CD8-positive, alpha-beta memory T cell (primary cell): ENCODE results near the gene PROSER1. TPM values are rescaled to one million over a fixed set of nuclear protein-coding genes. Genes with fewer than 3 reads are reported as not detected.

Source experiments
- CTCF ChIA-PET: fragments of 350-600 bp; sonication (Branson Sonifier 250); formaldehyde crosslinking; loops from one replicate; lab custom pipeline; 2021; ENCODE audit warnings: antibody characterized with exemption; lab: Charles Lee
- POLR2A ChIA-PET: fragments of 350-600 bp; sonication (Branson Sonifier 250); formaldehyde crosslinking; loops from one replicate; lab custom pipeline; 2021; ENCODE audit warnings: antibody characterized with exemption; lab: Charles Lee
- DNase-seq, 5 donors: peaks; one replicate each; pipeline versions ENCODE4 v3.0.0 to v3.0.0-alpha.2; 2020 to 2022; ENCODE audit warnings: mixed read lengths in 1 of 5
- H3K27ac ChIP-seq: one replicate; pipeline ENCODE4 v1.7.0; 2013; ENCODE audit warnings: low read depth, mild to moderate bottlenecking, low read length, moderate library complexity
- H3K27me3 ChIP-seq: 2 replicates; pipeline ENCODE4 v1.7.0; 2013; ENCODE audit warnings: low read length, mild to moderate bottlenecking; ENCODE audit not compliant: insufficient read depth, poor library complexity, severe bottlenecking
- H3K36me3 ChIP-seq: 2 replicates; pipeline ENCODE4 v1.7.0; 2013; ENCODE audit warnings: mild to moderate bottlenecking, low read length, moderate library complexity; ENCODE audit not compliant: insufficient read depth
- H3K4me1 ChIP-seq: 2 replicates; pipeline ENCODE4 v1.7.0; 2013; ENCODE audit warnings: mild to moderate bottlenecking, low read length, moderate library complexity; ENCODE audit not compliant: insufficient read depth
- H3K4me3 ChIP-seq: 2 replicates; pipeline ENCODE4 v1.7.0; 2013; ENCODE audit warnings: mild to moderate bottlenecking, low read length
- H3K9me3 ChIP-seq: 2 replicates; pipeline ENCODE4 v1.7.0; 2013; ENCODE audit warnings: mild to moderate bottlenecking, low read length
- H3K27ac Mint-ChIP-seq, 8 donors: one replicate each; pipeline ENCODE4 v1.8.0; 2020 to 2021; ENCODE audit warnings: mixed read lengths in 8 of 8, mild to moderate bottlenecking in 6 of 8, inconsistent platforms in 3 of 8, moderate library complexity in 3 of 8
- H3K27me3 Mint-ChIP-seq, 2 donors: one replicate each; pipeline ENCODE4 v1.8.0; 2020 to 2021; ENCODE audit warnings: mixed read lengths in 2 of 2, mild to moderate bottlenecking in 1 of 2, moderate library complexity in 1 of 2
- H3K36me3 Mint-ChIP-seq, 3 donors: one replicate each; pipeline ENCODE4 v1.8.0; 2020 to 2021; ENCODE audit warnings: mixed read lengths in 3 of 3, inconsistent platforms in 1 of 3, mild to moderate bottlenecking in 1 of 3
- H3K4me1 Mint-ChIP-seq, 3 donors: one replicate each; pipeline ENCODE4 v1.8.0; 2020 to 2021; ENCODE audit warnings: mixed read lengths in 3 of 3, inconsistent platforms in 1 of 3, mild to moderate bottlenecking in 1 of 3
- H3K4me3 Mint-ChIP-seq, 7 donors: one replicate each; pipeline ENCODE4 v1.8.0; 2020 to 2021; ENCODE audit warnings: mixed read lengths in 7 of 7, mild to moderate bottlenecking in 6 of 7, moderate library complexity in 4 of 7, inconsistent platforms in 2 of 7
- H3K9me3 Mint-ChIP-seq, 5 donors: one replicate each; pipeline ENCODE4 v1.8.0; 2020 to 2022; ENCODE audit warnings: mixed read lengths in 5 of 5, mild to moderate bottlenecking in 3 of 5, moderate library complexity in 2 of 5, inconsistent platforms in 1 of 5
- polyA plus RNA-seq: library from polyadenylated mRNA; unstranded; fragments of 300-500 nt; fragmentation: Illumina TruSeq; gene quantifications from one replicate; pipeline ENCODE4 v1.2.3, GENCODE V29; 2021
- total RNA-seq, 2 experiments: library from RNA; stranded (reverse); gene quantifications; one replicate each; pipeline ENCODE4 v1.2.3, GENCODE V29; 2021

The PROSER1 gene
- total and polyA plus RNA-seq, 3 experiments from 2014 or later = 20.2 to 96.6 (median 84.8) TPM

- ChIA-PET CTCF (interaction anchor here (1.4 kb wide), 1 partner anchor 641 kb away, joined by 5 read pairs; no protein-coding TSS in a partner anchor), POLR2A (no interaction called here)
- H3K9me3 ChIP-seq = no peaks in the 10 kb centered on the region
- Mint-ChIP-seq H3K36me3 (no peaks in the 10 kb centered on the region), H3K9me3 (no peaks in the 10 kb centered on the region), H3K27ac (no peak overlapping the region), H3K27me3 (peaks cover 0 to 5% of the 10 kb centered on the region in 2 donors), H3K4me1 (no peaks in the 10 kb centered on the region), H3K4me3 (no peak overlapping the region)
- H3K36me3 ChIP-seq = no peaks in the 10 kb centered on the region
- DNase-seq = no peak
- no peaks in the 10 kb centered on the region for H3K4me1 ChIP-seq
- no peaks in the 10 kb centered on the region for H3K27me3 ChIP-seq
- H3K27ac ChIP-seq = no peak overlapping the region
- no peak overlapping the region for H3K4me3 ChIP-seq
These were observed 67.4 kb downstream of the PROSER1 start for GRCh38 chr13:38970380-38971051.

GRCh38 chr13:38969187-38969586, 68.7 kb downstream of the PROSER1 start:
- Histone ChIP-seq H3K27ac (no peak overlapping the region), H3K27me3 (no peaks in the 10 kb centered on the region), H3K9me3 (no peaks in the 10 kb centered on the region), H3K36me3 (no peaks in the 10 kb centered on the region), H3K4me3 (no peak overlapping the region), H3K4me1 (no peaks in the 10 kb centered on the region)
- no peak for DNase-seq
- Mint-ChIP-seq H3K36me3 (no peaks in the 10 kb centered on the region), H3K4me3 (no peak overlapping the region), H3K4me1 (no peaks in the 10 kb centered on the region), H3K27ac (no peak overlapping the region), H3K9me3 (no peaks in the 10 kb centered on the region), H3K27me3 (peaks cover 2 to 10% of the 10 kb centered on the region in 2 donors)
- ChIA-PET CTCF (interaction anchor here (1.4 kb wide), 1 partner anchor 643 kb away, joined by 5 read pairs; no protein-coding TSS in a partner anchor), POLR2A (no interaction called here)

GRCh38 chr13:38967446-38967845, 70.4 kb downstream of the PROSER1 start:
- no peaks in the 10 kb centered on the region for H3K9me3 Mint-ChIP-seq
- no peak overlapping the region for H3K4me3 Mint-ChIP-seq
- Histone ChIP-seq H3K9me3 (no peaks in the 10 kb centered on the region), H3K4me3 (no peak overlapping the region), H3K36me3 (no peaks in the 10 kb centered on the region), H3K27me3 (no peaks in the 10 kb centered on the region), H3K27ac (no peak overlapping the region), H3K4me1 (no peaks in the 10 kb centered on the region)
- ChIA-PET CTCF (no interaction called here), POLR2A (no interaction called here)
- no peak overlapping the region for H3K27ac Mint-ChIP-seq
- no peaks in the 10 kb centered on the region for H3K36me3 Mint-ChIP-seq
- H3K4me1 Mint-ChIP-seq = no peaks in the 10 kb centered on the region
- H3K27me3 Mint-ChIP-seq = peaks cover 2 to 10% of the 10 kb centered on the region in 2 donors
- no peak for DNase-seq

GRCh38 chr13:38965281-38965680, 72.6 kb downstream of the PROSER1 start:
- H3K4me3 ChIP-seq = no peak overlapping the region
- CTCF ChIA-PET = no interaction called here
- Mint-ChIP-seq H3K27ac (no peak overlapping the region), H3K27me3 (peaks cover 6 to 16% of the 10 kb centered on the region in 2 donors), H3K4me1 (no peaks in the 10 kb centered on the region), H3K9me3 (peaks cover 0 to 5% (median 0%) of the 10 kb centered on the region in 5 donors), H3K4me3 (no peak overlapping the region), H3K36me3 (no peaks in the 10 kb centered on the region)
- POLR2A ChIA-PET = no interaction called here
- H3K27ac ChIP-seq = no peak overlapping the region
- no peaks in the 10 kb centered on the region for H3K36me3 ChIP-seq
- H3K4me1 ChIP-seq = no peaks in the 10 kb centered on the region
- no peaks in the 10 kb centered on the region for H3K27me3 ChIP-seq
- H3K9me3 ChIP-seq = no peaks in the 10 kb centered on the region
- no peak for DNase-seq

- Mint-ChIP-seq H3K36me3 (no peaks in the 10 kb centered on the region), H3K27ac (no peak overlapping the region), H3K4me1 (no peaks in the 10 kb centered on the region), H3K4me3 (no peak overlapping the region), H3K27me3 (peaks cover 6 to 13% of the 10 kb centered on the region in 2 donors), H3K9me3 (peaks cover 0 to 11% (median 3%) of the 10 kb centered on the region in 5 donors)
- H3K27me3 ChIP-seq = no peaks in the 10 kb centered on the region
- H3K27ac ChIP-seq = no peak overlapping the region
- H3K9me3 ChIP-seq = no peaks in the 10 kb centered on the region
- no peak for DNase-seq
- H3K4me3 ChIP-seq = no peak overlapping the region
- ChIA-PET CTCF (no interaction called here), POLR2A (no interaction called here)
- H3K4me1 ChIP-seq = no peaks in the 10 kb centered on the region
- no peaks in the 10 kb centered on the region for H3K36me3 ChIP-seq
These were observed 77.7 kb downstream of the PROSER1 start for GRCh38 chr13:38960175-38960574.

Other genes with a start within 250 kb of the PROSER1 start
- not detected for gene STOML3, start 47.3 kb downstream of the PROSER1 start, total RNA-seq
- not detected for gene STOML3, start 47.3 kb downstream of the PROSER1 start, polyA plus RNA-seq
- 10 to 100 TPM; 14.6 to 15.9 TPM for gene NHLRC3, start 367 bp upstream of the PROSER1 start, total RNA-seq
- gene NHLRC3, start 367 bp upstream of the PROSER1 start, polyA plus RNA-seq = 6.5 TPM